ENCODE measurements around the gene ANKRD63.

The ANKRD63 gene

GRCh38 chr15:40276927-40277326 is 5.9 kb downstream of the ANKRD63 start:
- DNase-seq: no peak

DNA sequence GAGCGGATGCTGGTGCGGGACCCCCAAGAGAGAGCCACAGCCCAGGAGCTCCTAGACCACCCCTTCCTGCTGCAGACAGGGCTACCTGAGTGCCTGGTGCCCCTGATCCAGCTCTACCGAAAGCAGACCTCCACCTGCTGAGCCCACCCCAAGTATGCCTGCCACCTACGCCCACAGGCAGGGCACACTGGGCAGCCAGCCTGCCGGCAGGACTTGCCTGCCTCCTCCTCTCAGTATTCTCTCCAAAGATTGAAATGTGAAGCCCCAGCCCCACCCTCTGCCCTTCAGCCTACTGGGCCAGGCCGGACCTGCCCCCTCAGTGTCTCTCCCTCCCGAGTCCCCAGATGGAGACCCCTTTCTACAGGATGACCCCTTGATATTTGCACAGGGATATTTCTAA is 6.9 kb downstream of the ANKRD63 start:
- DNase-seq: no peak

GRCh38 chr15:40275523-40275922 is 7.3 kb downstream of the ANKRD63 start:
- no peak for DNase-seq

- DNase-seq: peak; percentile 22
These were observed 8.3 kb downstream of the ANKRD63 start for GRCh38 chr15:40274350-40275274.

- DNase-seq: no peak
These were observed 9.4 kb downstream of the ANKRD63 start for GRCh38 chr15:40273428-40273827.

- DNase-seq: no peak
These were observed 10.3 kb downstream of the ANKRD63 start for GRCh38 chr15:40272485-40273056.

DNA sequence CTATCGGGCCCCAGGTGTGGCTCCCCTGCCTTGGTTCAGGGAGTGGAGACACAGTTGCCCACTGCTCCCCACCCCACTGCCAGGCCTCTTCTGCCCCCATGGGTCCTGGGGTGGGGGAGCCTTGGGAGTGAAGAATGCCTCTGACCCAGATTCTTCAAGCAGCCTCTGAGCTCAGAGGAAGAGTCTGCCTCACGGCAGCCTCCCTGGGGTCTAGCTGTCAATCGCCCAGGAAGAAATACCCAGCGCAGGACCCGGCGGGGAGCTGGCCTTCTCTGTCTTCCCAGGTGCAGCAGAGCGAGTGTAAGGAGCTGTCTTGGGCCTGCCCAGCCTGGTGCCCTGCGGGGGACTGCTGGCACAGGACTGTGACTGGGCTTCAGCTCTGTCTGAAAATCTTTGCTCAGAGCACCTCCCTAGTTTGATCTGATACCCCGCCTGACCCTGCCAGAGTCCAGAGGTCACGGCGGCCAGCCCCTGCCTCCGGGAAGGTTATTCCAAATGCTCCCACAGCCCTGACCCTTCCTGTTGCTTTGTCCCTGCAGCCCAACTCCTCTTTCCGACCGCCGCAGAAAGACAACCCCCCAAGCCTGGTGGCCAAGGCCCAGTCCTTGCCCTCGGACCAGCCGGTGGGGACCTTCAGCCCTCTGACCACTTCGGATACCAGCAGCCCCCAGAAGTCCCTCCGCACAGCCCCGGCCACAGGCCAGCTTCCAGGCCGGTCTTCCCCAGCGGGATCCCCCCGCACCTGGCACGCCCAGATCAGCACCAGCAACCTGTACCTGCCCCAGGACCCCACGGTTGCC is 11.0 kb downstream of the ANKRD63 start:
- no peak for DNase-seq

- DNase-seq: no peak
These were observed 12.4 kb downstream of the ANKRD63 start for GRCh38 chr15:40270246-40270995.

DNA sequence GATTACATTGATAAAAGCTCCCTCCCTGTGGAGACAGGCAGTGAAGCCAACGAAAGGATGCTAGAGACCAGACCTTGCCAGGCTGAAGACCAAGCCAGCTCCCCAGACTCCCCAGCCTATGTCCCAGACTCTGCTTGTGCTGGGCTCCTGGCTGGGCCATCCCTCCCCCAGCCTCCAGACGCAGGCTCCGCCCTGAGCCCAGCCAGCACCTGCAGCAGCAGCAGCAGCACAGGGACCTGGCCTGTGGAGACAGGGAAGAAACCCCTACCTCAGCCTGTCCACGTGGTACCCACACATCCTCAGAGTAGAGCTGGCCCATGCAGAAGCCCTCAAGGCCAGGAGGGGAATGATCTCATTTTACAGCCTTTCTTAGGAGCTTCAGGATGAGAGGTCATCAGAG is 13.3 kb downstream of the ANKRD63 start:
- DNase-seq: no peak

- DNase-seq: no peak
These were observed 15.2 kb downstream of the ANKRD63 start for GRCh38 chr15:40267670-40268069.

GRCh38 chr15:40266828-40267304 is 16.0 kb downstream of the ANKRD63 start:
- DNase-seq: peak; percentile 84

- DNase-seq: no peak
These were observed 17.0 kb downstream of the ANKRD63 start for GRCh38 chr15:40265875-40266274.

- DNase-seq: no peak
These were observed 17.5 kb downstream of the ANKRD63 start for GRCh38 chr15:40265355-40265754.

DNA sequence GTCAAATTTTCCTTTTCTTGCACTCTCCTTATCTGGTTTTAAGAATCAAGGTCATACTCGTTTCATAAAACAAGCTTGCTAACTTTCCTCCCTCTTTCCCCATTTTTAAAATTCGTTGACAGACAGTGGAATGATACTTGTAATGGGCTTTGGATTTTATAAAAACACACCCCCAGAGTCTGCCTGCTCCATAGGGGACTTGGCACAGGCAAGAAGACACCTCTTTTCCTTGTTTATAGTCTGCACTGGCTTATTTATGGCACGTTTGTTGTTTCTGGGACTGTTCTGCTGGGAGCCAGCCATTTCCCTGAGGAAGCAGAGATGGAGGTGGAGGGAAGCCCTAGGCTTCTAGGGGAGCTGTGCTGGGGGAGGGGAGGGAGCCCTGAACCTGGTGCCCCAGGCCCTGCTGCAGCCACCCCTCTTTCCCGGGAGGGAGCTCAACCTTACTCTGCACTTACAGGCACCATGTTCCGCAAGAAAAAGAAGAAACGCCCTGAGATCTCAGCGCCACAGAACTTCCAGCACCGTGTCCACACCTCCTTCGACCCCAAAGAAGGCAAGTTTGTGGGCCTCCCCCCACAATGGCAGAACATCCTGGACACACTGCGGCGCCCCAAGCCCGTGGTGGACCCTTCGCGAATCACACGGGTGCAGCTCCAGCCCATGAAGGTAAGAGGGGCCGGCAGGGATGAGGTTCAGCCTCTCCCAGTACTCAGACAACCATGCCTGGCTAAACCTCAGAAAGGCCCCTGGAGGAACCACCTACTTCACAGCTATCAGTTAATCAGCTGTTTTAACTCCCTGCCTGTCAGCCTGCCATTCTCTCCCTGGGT is 18.3 kb downstream of the ANKRD63 start:
- no peak for DNase-seq

DNA sequence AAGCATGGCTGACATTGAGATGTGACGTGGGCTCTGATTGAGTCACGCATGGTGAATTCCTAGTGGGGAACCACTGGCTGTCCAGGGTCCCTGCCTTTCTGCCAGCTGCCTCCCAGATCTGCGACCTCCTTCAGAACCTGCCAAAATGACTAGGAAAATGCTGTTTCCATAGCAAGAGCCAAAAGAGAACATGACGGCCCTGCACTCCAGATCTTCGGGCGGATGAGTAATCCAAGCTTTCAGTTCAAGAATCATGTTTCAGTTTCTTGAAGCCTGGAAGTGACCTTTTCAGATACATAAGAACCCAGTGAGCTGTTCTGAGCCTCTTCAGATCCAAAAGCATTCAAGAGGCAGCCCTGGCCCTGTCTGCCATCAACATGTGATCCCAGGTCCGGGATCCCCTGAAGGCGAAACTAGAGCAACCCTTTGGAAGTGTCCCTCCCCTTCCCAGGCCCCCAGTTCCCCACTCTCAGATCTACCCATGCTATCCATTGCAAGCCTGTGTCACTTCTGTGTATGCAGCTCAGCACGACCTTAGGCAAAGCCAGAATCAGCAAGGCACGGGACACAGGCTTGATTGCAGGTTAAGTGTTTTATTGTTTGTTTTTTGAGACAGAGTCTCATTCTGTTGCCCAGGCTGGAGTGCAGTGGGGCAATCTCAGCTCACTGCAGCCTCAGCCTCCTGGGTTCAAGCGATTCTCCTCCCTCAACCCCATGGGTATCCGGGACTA is 19.7 kb downstream of the ANKRD63 start:
- no peak for DNase-seq

DNA sequence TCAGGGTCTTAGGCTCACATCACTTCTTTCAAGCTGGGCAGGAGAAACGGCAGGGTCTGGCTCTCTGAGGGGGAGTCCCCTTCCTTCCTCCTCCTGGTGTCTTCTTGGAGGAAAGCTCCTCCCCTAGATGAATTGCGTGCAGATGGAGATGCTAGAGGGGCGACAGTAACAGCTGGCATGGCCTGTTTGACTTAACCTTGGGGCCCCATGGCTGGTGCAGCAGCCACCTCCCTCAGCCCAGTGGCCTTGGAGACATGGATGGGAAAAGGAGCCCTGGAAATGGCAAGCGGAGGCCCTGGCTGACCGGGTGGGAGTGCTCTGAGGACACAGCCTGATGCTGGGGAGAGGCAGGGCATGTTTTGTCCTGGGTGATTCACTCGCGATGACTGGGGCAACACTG is 23.8 kb downstream of the ANKRD63 start:
- no peak for DNase-seq

DNA sequence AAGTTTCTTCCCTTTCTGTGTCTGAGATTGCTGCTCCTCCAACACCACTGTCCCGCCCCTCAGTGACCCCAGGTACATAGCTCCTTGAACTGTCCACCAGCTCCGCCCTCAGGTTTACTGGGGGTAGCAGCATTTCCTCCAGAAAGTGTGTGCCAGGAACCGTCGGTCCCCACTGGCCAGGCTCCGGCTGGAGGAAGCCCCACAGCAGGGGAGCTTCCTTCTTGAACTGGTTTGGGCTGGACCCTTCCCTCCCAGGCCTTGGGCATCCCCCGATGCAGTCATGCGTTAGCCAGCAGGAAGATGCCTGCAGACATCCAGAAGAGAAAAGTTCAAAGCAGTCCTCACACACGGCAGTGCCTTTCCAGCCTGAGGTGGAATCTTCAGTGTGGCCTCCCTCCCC is 24.3 kb downstream of the ANKRD63 start:
- DNase-seq: peak; percentile 9

DNA sequence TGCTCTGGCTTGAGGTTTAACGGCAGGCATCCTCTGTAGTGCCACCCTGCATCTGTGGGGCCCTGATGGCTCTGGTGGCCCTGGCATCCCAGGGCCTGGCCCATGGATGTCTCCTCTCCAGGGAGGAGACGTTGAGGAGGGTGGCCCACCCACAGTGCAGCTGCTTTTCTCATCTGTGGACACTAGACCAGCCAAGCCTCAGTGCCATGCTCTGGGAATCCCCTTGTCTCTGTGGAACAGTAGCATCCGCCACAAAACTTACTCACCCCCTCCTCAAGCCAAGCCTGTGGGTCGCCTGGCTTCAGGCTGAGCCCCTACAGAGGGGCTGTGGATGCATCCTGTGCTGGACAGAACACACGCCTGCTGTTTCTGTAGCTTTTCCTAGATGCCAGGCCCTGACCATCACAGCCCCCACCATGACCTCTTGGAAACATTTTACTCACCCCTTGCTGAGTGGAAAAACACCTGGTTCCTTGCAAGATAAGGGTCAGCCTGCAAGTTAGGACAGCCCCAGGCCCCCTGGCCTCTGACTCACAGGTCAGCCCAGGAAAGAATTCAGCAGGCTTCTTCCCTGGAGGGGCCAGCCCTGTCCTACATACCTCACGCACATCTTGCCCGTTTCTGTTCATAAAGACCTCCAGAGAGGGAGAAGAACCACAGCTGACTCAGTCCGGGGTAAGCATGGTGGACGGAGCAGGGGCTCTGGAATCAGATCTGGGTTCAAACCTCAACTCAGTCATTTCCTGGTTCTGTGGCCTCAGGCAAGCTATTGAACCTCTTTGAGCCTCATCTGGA is 25.0 kb downstream of the ANKRD63 start:
- peak; percentile 34 for DNase-seq

DNA sequence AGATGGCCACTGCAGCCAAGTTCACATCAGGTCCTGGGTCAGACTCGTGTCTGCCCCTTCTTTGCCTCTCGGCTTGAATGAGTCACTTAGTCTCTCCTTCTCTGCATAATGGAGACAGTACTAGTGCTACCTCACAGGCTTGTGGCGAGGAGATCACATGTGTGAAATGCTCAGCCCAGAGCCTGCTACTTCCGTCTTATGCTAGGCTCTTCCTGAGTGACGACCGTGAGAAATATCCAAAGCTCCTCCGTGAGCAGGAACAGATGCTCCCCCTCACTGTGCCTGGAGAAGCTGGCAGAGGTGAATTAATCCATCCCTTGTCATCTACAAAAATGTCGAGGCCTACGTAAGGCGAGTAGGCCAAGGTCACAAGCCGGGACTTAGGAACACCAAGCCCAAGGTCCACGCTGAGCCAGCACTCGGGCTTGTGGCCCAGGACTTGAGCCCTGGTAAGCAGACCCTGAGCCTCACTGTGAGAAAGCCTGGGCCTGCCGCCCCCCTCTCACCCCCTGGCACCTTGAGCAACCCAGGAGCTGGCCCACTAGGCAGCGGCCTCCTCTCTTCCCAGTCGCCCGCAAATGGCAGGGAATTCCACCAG is 26.1 kb downstream of the ANKRD63 start:
- no peak for DNase-seq

GRCh38 chr15:40255033-40255432 is 27.8 kb downstream of the ANKRD63 start:
- DNase-seq: no peak
